Neural crest cell (in vitro differentiated cells): ENCODE data around the gene FOXD2. TPM values are rescaled to one million over a fixed set of nuclear protein-coding genes. Genes with fewer than 3 reads are reported as not detected.

Experiments used
- DNase-seq: peaks from one replicate; pipeline ENCODE4 v3.0.0; 2021; ENCODE audit warnings: low read depth, mixed read lengths, low spot score
- H3K27ac Mint-ChIP-seq: one replicate; pipeline ENCODE4 v1.8.0; 2021; ENCODE audit warnings: mild to moderate bottlenecking, mixed read lengths; ENCODE audit not compliant: unreplicated experiment
- H3K27me3 Mint-ChIP-seq: 2 replicates; pipeline ENCODE4 v1.8.0; 2021; ENCODE audit warnings: low read depth, mild to moderate bottlenecking, mixed read lengths
- H3K36me3 Mint-ChIP-seq: 2 replicates; pipeline ENCODE4 v1.8.0; 2021; ENCODE audit warnings: low read depth, mild to moderate bottlenecking, mixed read lengths
- H3K4me1 Mint-ChIP-seq: 2 replicates; pipeline ENCODE4 v1.8.0; 2021; ENCODE audit warnings: mixed read lengths
- H3K4me3 Mint-ChIP-seq: one replicate; pipeline ENCODE4 v1.8.0; 2021; ENCODE audit warnings: mild to moderate bottlenecking, mixed read lengths
- H3K9me3 Mint-ChIP-seq: 2 replicates; pipeline ENCODE4 v1.8.0; 2021; ENCODE audit warnings: mixed read lengths
- total RNA-seq: library from RNA; stranded (reverse); gene quantifications from 2 replicates; pipeline ENCODE4 v1.2.1, GENCODE V29; 2021
- TF ChIP-seq, protein P1 (sequence below): fragments of 200-600 bp; sonication (generic); conservative IDR thresholded peaks from 2 replicates; pipeline ENCODE4 v1.5.0; 2021; ENCODE audit warnings: antibody characterized with exemption, mild to moderate bottlenecking

Gene FOXD2
- total RNA-seq, 1 donor from 2014 or later, result 17.3 TPM

- peaks cover 78% of the 10 kb centered on the region for H3K27me3 Mint-ChIP-seq
- no peak for DNase-seq
- peak overlapping the region; percentile 46 for H3K27ac Mint-ChIP-seq
- peaks cover 11% of the 10 kb centered on the region for H3K36me3 Mint-ChIP-seq
- H3K9me3 Mint-ChIP-seq, result no peaks in the 10 kb centered on the region
- H3K4me1 Mint-ChIP-seq, result peaks cover 48% of the 10 kb centered on the region
- H3K4me3 Mint-ChIP-seq, result peak overlapping the region; percentile 98
- TF ChIP-seq, protein P1, sequence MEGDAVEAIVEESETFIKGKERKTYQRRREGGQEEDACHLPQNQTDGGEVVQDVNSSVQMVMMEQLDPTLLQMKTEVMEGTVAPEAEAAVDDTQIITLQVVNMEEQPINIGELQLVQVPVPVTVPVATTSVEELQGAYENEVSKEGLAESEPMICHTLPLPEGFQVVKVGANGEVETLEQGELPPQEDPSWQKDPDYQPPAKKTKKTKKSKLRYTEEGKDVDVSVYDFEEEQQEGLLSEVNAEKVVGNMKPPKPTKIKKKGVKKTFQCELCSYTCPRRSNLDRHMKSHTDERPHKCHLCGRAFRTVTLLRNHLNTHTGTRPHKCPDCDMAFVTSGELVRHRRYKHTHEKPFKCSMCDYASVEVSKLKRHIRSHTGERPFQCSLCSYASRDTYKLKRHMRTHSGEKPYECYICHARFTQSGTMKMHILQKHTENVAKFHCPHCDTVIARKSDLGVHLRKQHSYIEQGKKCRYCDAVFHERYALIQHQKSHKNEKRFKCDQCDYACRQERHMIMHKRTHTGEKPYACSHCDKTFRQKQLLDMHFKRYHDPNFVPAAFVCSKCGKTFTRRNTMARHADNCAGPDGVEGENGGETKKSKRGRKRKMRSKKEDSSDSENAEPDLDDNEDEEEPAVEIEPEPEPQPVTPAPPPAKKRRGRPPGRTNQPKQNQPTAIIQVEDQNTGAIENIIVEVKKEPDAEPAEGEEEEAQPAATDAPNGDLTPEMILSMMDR, result no peak
Observed at GRCh38 chr1:47433037-47433421, 4.8 kb upstream of the FOXD2 start.

DNA sequence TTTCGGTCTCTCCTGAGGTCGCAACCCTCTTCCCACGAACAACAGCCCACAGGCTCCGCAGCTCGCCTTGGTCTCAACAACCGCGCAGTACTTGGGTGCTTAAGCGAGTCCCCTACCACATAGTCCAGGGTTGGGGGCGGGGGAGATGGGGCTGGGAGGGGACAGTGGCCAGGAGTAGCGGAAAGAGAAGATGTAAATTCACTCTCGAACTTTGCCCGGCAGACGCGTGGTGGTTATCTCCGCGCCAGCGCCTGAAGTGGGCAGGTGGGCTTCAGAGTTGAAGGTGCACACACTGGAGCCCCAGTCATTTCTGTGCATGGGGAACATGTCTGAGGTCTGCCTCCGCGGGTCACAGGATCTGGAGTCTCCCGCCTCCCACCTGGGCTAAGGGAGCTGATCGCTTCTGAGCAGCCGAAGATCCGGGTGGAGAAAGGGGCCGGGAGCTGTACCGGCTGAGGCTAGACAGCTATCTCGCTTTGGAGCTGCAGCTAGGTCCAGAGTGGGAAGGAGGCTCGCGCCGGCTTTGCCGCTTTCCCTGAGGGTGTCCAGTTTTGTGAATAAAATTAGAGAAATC lies 4.3 kb upstream of the FOXD2 start:
- DNase-seq, result no peak
- no peaks in the 10 kb centered on the region for H3K9me3 Mint-ChIP-seq
- H3K4me3 Mint-ChIP-seq, result peak overlapping the region; percentile 98

GRCh38 chr1:47434051-47434842 lies 3.6 kb upstream of the FOXD2 start:
- TF ChIP-seq, protein P1, result no peak
- H3K4me1 Mint-ChIP-seq, result peaks cover 48% of the 10 kb centered on the region
- DNase-seq, result no peak

More for the DNA sequence above, 4.3 kb upstream of the FOXD2 start:
- Mint-ChIP-seq H3K27ac (peak overlapping the region; percentile 46), H3K36me3 (peaks cover 11% of the 10 kb centered on the region), H3K4me1 (peaks cover 48% of the 10 kb centered on the region), H3K27me3 (peaks cover 76% of the 10 kb centered on the region)
- TF ChIP-seq, protein P1, result no peak

DNA sequence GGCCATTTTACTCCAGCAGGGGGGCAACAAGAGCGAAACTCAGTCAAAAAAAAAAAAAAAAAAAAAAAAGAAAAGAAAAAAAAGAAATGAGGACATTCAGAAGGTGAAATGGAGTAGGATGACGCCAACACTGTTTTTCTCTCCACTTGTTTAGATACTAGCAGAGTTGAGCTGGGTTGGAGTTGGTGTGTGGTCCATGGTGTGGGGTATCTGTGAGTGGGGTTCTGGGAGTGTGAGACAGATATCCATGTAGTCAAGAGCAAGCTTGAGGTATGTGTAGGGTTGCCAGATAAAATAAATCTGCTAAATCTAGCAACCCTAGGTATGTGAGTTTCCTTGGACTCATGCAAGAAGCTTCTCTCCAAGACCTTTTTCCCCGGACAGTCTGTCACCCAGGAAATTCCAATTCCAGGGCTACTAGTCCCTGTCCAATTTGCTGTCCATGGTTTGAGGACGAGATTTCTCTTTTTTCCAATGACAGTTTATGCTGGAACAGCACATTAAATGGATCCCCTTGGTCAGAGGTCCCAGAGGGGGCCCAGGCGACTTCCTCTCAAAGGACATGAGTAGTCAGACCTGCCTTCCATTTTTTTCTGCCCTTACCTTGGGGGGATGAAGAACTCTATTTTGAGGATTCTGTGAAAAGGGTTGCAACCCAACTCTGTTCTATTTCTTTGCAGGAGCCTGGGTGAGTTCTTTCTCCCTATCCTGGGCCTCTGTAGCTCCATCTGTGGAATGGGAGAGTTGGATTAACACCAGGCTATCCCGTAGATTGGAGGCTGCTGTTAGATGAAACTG lies 2.1 kb upstream of the FOXD2 start:
- H3K27ac Mint-ChIP-seq, result no peak overlapping the region
- H3K4me1 Mint-ChIP-seq, result peaks cover 48% of the 10 kb centered on the region
- H3K36me3 Mint-ChIP-seq, result peaks cover 11% of the 10 kb centered on the region
- peak overlapping the region; percentile 98 for H3K4me3 Mint-ChIP-seq
- H3K27me3 Mint-ChIP-seq, result peaks cover 67% of the 10 kb centered on the region
- H3K9me3 Mint-ChIP-seq, result no peaks in the 10 kb centered on the region
- TF ChIP-seq, protein P1, result no peak
- DNase-seq, result no peak

More at GRCh38 chr1:47434051-47434842, 3.6 kb upstream of the FOXD2 start:
- no peaks in the 10 kb centered on the region for H3K9me3 Mint-ChIP-seq
- peaks cover 11% of the 10 kb centered on the region for H3K36me3 Mint-ChIP-seq
- peaks cover 70% of the 10 kb centered on the region for H3K27me3 Mint-ChIP-seq
- H3K27ac Mint-ChIP-seq, result peak overlapping the region; percentile 10
- peak overlapping the region; percentile 98 for H3K4me3 Mint-ChIP-seq

GRCh38 chr1:47436304-47436978 lies 1.4 kb upstream of the FOXD2 start:
- peak; percentile 81 for DNase-seq
- Mint-ChIP-seq H3K27me3 (peaks cover 59% of the 10 kb centered on the region), H3K27ac (peak overlapping the region; percentile 57), H3K9me3 (no peaks in the 10 kb centered on the region), H3K4me3 (peak overlapping the region; percentile 98), H3K4me1 (peaks cover 48% of the 10 kb centered on the region), H3K36me3 (peaks cover 9% of the 10 kb centered on the region)
- TF ChIP-seq, protein P1, result peak; percentile 89
